Tibial nerve (tissue), 3 donors: ENCODE data around the gene C16orf54.

Experiments used
- CTCF ChIP-seq, 5 experiments: fragments of 200-600 bp in 3 of 5; fragments of 450-650 bp in 2 of 5; sonication (generic) in 3 of 5; IDR thresholded peaks; one replicate each; pipeline ENCODE4 v1.5.1; 2016 to 2019; ENCODE audit warnings: antibody characterized with exemption in 5 of 5, mild to moderate bottlenecking in 3 of 5, moderate library complexity in 2 of 5
- POLR2A ChIP-seq, 2 donors: fragments of 450-650 bp; IDR thresholded peaks; one replicate each; pipeline ENCODE4 v1.6.1; 2017; ENCODE audit warnings: antibody characterized with exemption in 2 of 2, mild to moderate bottlenecking in 2 of 2, moderate library complexity in 2 of 2

DNA sequence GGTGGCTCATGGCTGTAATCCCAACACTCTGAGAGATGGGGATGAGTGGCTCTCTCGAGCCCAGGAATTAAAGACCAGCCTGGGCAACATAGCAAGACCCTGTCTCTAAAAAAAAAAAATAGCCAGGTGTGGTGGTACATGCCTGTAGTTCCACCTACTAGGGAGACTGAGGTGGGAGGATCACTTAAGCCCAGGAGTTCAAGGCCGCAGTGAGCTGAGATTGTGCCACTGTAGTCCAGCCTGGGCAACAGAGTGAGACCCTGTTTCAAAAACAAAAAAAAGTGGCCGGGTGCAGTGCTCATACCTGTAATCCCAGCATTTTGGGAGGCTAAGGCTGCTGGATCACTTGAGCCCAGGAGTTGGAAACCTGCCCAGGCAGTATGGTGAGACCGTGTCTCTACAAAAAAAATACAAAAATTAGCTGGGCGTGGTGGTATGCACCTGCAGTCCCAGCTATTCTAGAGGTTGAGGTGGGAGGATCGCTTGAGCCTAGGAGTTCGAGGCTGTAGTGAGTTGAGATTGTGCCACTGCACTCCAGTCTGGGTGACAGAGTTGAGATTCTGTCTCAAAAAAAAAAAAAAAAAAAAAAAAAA lies 3.0 kb downstream of the C16orf54 start:
- no peak for TF ChIP-seq CTCF (IDR thresholded peaks at IDR 0.05)
- no peak for TF ChIP-seq POLR2A (IDR thresholded peaks at IDR 0.05)
